ENCODE results near the gene MBTPS1. TPM values are rescaled to one million over a fixed set of nuclear protein-coding genes. Genes with fewer than 3 reads are reported as not detected.

MBTPS1 gene
- polyA plus RNA-seq, 1 donor from 2014 or later, result 66.9 TPM

- Histone ChIP-seq H3K9me3 (ENCODE audit: low read length) (no peaks in the 10 kb centered on the region), H3K9ac (ENCODE audit: low read length) (no peak within 1 kb of the TSS), H3K9me2 (ENCODE audit: insufficient read depth, low read length) (no peaks in the 10 kb centered on the region), H2AFZ (ENCODE audit: low read depth, low read length) (no peak within 1 kb of the TSS), H3K36me3 (ENCODE audit: insufficient read depth, low read length) (no peaks in the 10 kb centered on the region), H3K27ac (ENCODE audit: low read length) (no peak within 1 kb of the TSS), H3K4me3 (ENCODE audit: low read length) (no peak within 1 kb of the TSS), H3K4me2 (ENCODE audit: low read length) (no peak within 1 kb of the TSS), H4K20me1 (ENCODE audit: insufficient read depth) (no peaks in the 10 kb centered on the region), H3K27me3 (ENCODE audit: insufficient read depth, low read depth, low read length) (no peaks in the 10 kb centered on the region), H3F3A (ENCODE audit: insufficient read depth, low read length, poor library complexity, severe bottlenecking) (no peaks in the 10 kb centered on the region), H3K79me2 (replicated peaks; ENCODE audit: insufficient read depth, low read length) (no peaks in the 10 kb centered on the region)
- no peak for TF ChIP-seq TAF1 (IDR thresholded peaks at IDR 0.05; ENCODE audit: low read depth)
- no peak for TF ChIP-seq POLR2AphosphoS5 (IDR thresholded peaks at IDR 0.05)
Measured at GRCh38 chr16:84042308-84042878, 74.3 kb downstream of the MBTPS1 start, which contains the start of gene SLC38A8. Gene SLC38A8, minus strand, starts transcription at chr16:84042795. Its CDS starts 638 bp downstream, at chr16:84042157.

GRCh38 chr16:84041881-84042280, 74.9 kb downstream of the MBTPS1 start:
- TF ChIP-seq EZH2 (IDR thresholded peaks at IDR 0.05; ENCODE audit: borderline replicate concordance, insufficient read depth, low read length, poor library complexity, severe bottlenecking), result no peak
- TF ChIP-seq POLR2AphosphoS5 (IDR thresholded peaks at IDR 0.05), result no peak
- no peak for TF ChIP-seq CTCF (IDR thresholded peaks at IDR 0.05; ENCODE audit: poor library complexity, severe bottlenecking)
- TF ChIP-seq RAD21 (conservative IDR thresholded peaks at IDR 0.05), result no peak
- no peak for TF ChIP-seq REST (IDR thresholded peaks at IDR 0.05; ENCODE audit: borderline replicate concordance)
- no peak for TF ChIP-seq EP300 (conservative IDR thresholded peaks at IDR 0.05; ENCODE audit: poor library complexity, severe bottlenecking)
- no peak for TF ChIP-seq SMC3 (conservative IDR thresholded peaks at IDR 0.05; ENCODE audit: poor library complexity)
- no peak for TF ChIP-seq TAF1 (IDR thresholded peaks at IDR 0.05; ENCODE audit: low read depth)
- no peak for TF ChIP-seq MXI1 (conservative IDR thresholded peaks at IDR 0.05; ENCODE audit: poor library complexity, severe bottlenecking)
- Histone ChIP-seq H3K79me2 (replicated peaks; ENCODE audit: insufficient read depth, low read length) (no peaks in the 10 kb centered on the region), H3K4me2 (ENCODE audit: low read length) (no peak overlapping the region), H2AFZ (ENCODE audit: low read depth, low read length) (no peak overlapping the region), H3K4me3 (ENCODE audit: low read length) (no peak overlapping the region), H4K20me1 (ENCODE audit: insufficient read depth) (no peaks in the 10 kb centered on the region), H3K9me2 (ENCODE audit: insufficient read depth, low read length) (no peaks in the 10 kb centered on the region), H3K9me3 (ENCODE audit: low read length) (no peaks in the 10 kb centered on the region), H3K27ac (ENCODE audit: low read length) (no peak overlapping the region), H3K9ac (ENCODE audit: low read length) (no peak overlapping the region), H3F3A (ENCODE audit: insufficient read depth, low read length, poor library complexity, severe bottlenecking) (no peaks in the 10 kb centered on the region), H3K36me3 (ENCODE audit: insufficient read depth, low read length) (no peaks in the 10 kb centered on the region), H3K27me3 (ENCODE audit: insufficient read depth, low read depth, low read length) (no peaks in the 10 kb centered on the region)

All from neural cell (in vitro differentiated cells).